ENCODE results near the gene MRFAP1L1. TPM values are rescaled to one million over a fixed set of nuclear protein-coding genes. Genes with fewer than 3 reads are reported as not detected.

Gene MRFAP1L1
- total and polyA plus RNA-seq, 10 of the 15 experiments (the other 5 are each of a cell fraction or from before 2014, with no cell fraction given), result 30.6 to 85.1 (median 52.9) TPM

DNA sequence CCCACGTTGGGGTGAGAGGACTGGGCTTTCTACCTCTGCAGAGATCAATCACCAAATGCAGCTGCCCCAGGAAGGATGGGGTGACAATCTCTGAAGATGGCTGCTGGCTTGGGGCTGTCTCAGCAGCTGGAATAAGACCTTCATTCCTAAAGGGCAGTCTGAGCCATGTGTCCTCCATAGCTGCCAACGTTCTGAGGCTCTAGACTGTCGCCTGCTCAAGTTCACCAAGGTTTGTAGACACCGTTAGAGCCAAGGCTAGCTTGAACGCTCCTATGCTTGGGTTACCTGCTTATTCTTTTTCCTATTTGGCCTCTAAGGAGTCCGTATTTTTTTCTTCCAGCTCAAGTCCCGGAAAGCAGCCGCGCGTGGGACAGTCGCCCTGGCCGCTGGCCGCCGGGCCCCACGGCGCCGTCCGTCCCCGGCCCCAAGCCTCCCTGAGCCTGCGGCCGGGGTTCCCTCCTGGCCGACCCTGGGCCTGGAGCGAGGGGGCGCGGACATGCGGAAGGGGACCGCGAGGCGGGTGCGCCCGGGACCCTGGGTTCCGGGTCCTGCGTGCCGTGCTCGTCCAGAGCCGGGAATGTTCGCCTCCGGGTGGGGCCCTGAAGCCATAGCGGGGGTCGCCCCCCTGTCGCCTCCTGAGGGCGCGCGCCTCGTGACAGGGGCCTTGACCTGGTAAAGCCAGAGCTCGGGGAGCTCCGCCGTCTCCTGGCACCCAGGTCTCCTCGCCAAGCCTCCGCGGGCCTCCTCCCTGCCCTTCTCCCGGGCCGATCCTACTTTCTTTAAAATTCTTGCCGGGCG is 45.9 kb downstream of the MRFAP1L1 start:
- no peak overlapping the region for H3K4me2 ChIP-seq (ENCODE audit: control insufficient read depth, insufficient read depth)
- no peak for TF ChIP-seq PAX8 (IDR thresholded peaks at IDR 0.05)
- TF ChIP-seq SUZ12 (IDR thresholded peaks at IDR 0.05; ENCODE audit: unreplicated experiment), result peak; percentile 69
- intact Hi-C loops (cut with micrococcal nuclease; ENCODE audit: unreplicated experiment) (no loop called here), in situ Hi-C loops (cut with MboI) (no loop called here)
- ATAC-seq, result no peak
- no peak overlapping the region for H2AFZ ChIP-seq (ENCODE audit: control insufficient read depth, low read depth, low read length)
- 51% methylated on average over 53 of the region's 55 CpGs for WGBS (ENCODE audit: insufficient coverage, insufficient replicate concordance, low lambda C conversion rate, missing lambda C conversion rate)
- no peaks in the 10 kb centered on the region for H3K36me3 ChIP-seq (ENCODE audit: control insufficient read depth in 2 of 2, insufficient read depth in 2 of 2, low read length in 1 of 2)
- ChIA-PET CTCF (interaction anchor here (0.8 kb wide), 1 partner anchor 18 kb away, joined by 3 read pairs; no protein-coding TSS in a partner anchor), POLR2A (no interaction called here), RAD21 (ENCODE audit: unreplicated experiment) (no interaction called here), SMC1A (ENCODE audit: uncharacterized antibody, unreplicated experiment) (no interaction called here)
- no peak overlapping the region for H3K27ac ChIP-seq (ENCODE audit: control insufficient read depth, insufficient read depth)
- no peaks in the 10 kb centered on the region; the same call in 2 of the 3 replicates for H3K9me3 ChIP-seq (replicated peaks; ENCODE audit: control insufficient read depth, insufficient read depth, low read length)
- no peak overlapping the region for H3K9ac ChIP-seq (ENCODE audit: control insufficient read depth, insufficient read depth, low read length)
- H4K20me1 ChIP-seq (ENCODE audit: control insufficient read depth, insufficient read depth), result no peaks in the 10 kb centered on the region
- peaks cover 9 to 14% of the 10 kb centered on the region in 2 experiments for H3K27me3 ChIP-seq (replicated peaks in 1 of 2; ENCODE audit: control insufficient read depth in 2 of 2, insufficient read depth in 2 of 2, low read length in 1 of 2)
- H3K4me1 ChIP-seq (ENCODE audit: control insufficient read depth, insufficient read depth, low read length), result no peaks in the 10 kb centered on the region
- FAIRE-seq, result no peak
- H3K79me2 ChIP-seq (ENCODE audit: control insufficient read depth, insufficient read depth, low read length), result no peaks in the 10 kb centered on the region
- no TSS peak for BruUV-seq (replicated peaks)
- H3K4me3 ChIP-seq, result no peak overlapping the region
- no peak for DNase-seq (ENCODE audit: low read depth, low spot score)

DNA sequence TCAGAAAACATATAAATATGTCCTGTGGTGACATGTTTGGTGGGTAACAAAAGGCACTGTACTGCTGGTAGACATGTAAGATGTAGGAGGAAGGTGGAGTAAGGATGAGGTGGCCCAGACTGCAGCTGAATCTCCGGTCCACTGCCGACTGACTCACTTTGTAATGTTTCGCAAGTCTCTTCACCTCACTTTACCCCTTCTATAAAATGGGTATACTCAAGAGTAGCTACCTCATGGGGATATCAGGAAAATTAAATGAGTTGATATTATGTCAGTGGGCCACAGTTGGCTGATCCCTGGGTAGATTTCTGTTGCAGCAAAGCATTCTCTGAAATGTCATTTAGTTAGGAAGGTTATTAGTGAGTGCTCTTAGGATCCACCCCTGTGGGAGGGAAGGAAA is 47.1 kb downstream of the MRFAP1L1 start:
- ChIA-PET SMC1A (ENCODE audit: uncharacterized antibody, unreplicated experiment) (no interaction called here), CTCF (interaction anchor here (0.8 kb wide), 2 partner anchors 17 to 408 kb away, joined by 3 read pairs; no protein-coding TSS in a partner anchor), RAD21 (ENCODE audit: unreplicated experiment) (no interaction called here), POLR2A (interaction anchor here (0.6 kb wide), 1 partner anchor 101 kb away, joined by 3 read pairs; no protein-coding TSS in a partner anchor)
- Histone ChIP-seq H3K4me3 (no peak overlapping the region), H3K9me3 (replicated peaks; ENCODE audit: control insufficient read depth, insufficient read depth, low read length) (no peaks in the 10 kb centered on the region), H3K36me3 (ENCODE audit: control insufficient read depth in 2 of 2, insufficient read depth in 2 of 2, low read length in 1 of 2) (no peaks in the 10 kb centered on the region), H3K4me1 (ENCODE audit: control insufficient read depth, insufficient read depth, low read length) (no peaks in the 10 kb centered on the region), H3K9ac (ENCODE audit: control insufficient read depth, insufficient read depth, low read length) (no peak overlapping the region), H3K27me3 (replicated peaks in 1 of 2; ENCODE audit: control insufficient read depth in 2 of 2, insufficient read depth in 2 of 2, low read length in 1 of 2) (peaks cover 15 to 16% of the 10 kb centered on the region in 2 experiments), H3K4me2 (ENCODE audit: control insufficient read depth, insufficient read depth) (no peak overlapping the region), H3K27ac (ENCODE audit: control insufficient read depth, insufficient read depth) (no peak overlapping the region), H3K79me2 (ENCODE audit: control insufficient read depth, insufficient read depth, low read length) (no peaks in the 10 kb centered on the region), H2AFZ (ENCODE audit: control insufficient read depth, low read depth, low read length) (no peak overlapping the region), H4K20me1 (ENCODE audit: control insufficient read depth, insufficient read depth) (no peaks in the 10 kb centered on the region)
- no peak for FAIRE-seq
- intact Hi-C loops (cut with micrococcal nuclease; ENCODE audit: unreplicated experiment) (no loop called here), in situ Hi-C loops (cut with MboI) (no loop called here)
- DNase-seq (ENCODE audit: low read depth, low spot score), result no peak
- TF ChIP-seq ZNF384 (IDR thresholded peaks at IDR 0.05; ENCODE audit: borderline replicate concordance, low read depth, low read length) (no peak), IKZF2 (IDR thresholded peaks at IDR 0.05) (no peak), TCF12 (IDR thresholded peaks at IDR 0.05; ENCODE audit: low read depth, low read length) (no peak), HCFC1 (IDR thresholded peaks at IDR 0.05; ENCODE audit: low read length) (no peak), KDM1A (IDR thresholded peaks at IDR 0.05; ENCODE audit: borderline replicate concordance) (no peak)
- TF ChIP-seq, protein P1, sequence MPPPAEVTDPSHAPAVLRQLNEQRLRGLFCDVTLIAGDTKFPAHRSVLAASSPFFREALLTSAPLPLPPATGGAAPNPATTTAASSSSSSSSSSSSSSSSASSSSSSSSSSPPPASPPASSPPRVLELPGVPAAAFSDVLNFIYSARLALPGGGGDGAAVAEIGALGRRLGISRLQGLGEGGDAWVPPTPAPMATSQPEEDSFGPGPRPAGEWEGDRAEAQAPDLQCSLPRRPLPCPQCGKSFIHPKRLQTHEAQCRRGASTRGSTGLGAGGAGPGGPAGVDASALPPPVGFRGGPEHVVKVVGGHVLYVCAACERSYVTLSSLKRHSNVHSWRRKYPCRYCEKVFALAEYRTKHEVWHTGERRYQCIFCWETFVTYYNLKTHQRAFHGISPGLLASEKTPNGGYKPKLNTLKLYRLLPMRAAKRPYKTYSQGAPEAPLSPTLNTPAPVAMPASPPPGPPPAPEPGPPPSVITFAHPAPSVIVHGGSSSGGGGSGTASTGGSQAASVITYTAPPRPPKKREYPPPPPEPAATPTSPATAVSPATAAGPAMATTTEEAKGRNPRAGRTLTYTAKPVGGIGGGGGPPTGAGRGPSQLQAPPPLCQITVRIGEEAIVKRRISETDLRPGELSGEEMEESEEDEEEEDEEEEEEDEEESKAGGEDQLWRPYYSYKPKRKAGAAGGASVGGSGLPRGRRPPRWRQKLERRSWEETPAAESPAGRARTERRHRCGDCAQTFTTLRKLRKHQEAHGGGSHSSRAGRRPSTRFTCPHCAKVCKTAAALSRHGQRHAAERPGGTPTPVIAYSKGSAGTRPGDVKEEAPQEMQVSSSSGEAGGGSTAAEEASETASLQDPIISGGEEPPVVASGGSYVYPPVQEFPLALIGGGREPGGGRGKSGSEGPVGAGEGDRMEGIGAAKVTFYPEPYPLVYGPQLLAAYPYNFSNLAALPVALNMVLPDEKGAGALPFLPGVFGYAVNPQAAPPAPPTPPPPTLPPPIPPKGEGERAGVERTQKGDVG (CRISPR knock-in tag; IDR thresholded peaks at IDR 0.05), result no peak
- 93% methylated on average over 3 of the region's 3 CpGs for WGBS (ENCODE audit: insufficient coverage, insufficient replicate concordance, low lambda C conversion rate, missing lambda C conversion rate)
- BruUV-seq (replicated peaks), result no TSS peak
- ATAC-seq, result no peak

All from GM12878 (cell line).